Neural cell (in vitro differentiated cells): ENCODE measurements around the gene SPAG8. TPM values are rescaled to one million over a fixed set of nuclear protein-coding genes. Genes with fewer than 3 reads are reported as not detected.

Experiments used
- H2AFZ ChIP-seq: fragments of 200-600, 300-800 bp; sonication (generic), shearing (Covaris generic); 2 replicates; pipeline ENCODE4 v1.6.0; 2014; ENCODE audit warnings: low read depth, mild to moderate bottlenecking, antibody characterized with exemption, low read length, moderate library complexity
- H3F3A ChIP-seq: fragments of 200-600 bp; shearing (Covaris generic); 2 replicates; pipeline ENCODE4 v1.6.1; 2016; ENCODE audit warnings: mild to moderate bottlenecking, moderate library complexity, mixed read lengths, antibody characterized with exemption, low read length; ENCODE audit not compliant: insufficient read depth, poor library complexity, severe bottlenecking
- H3K27ac ChIP-seq: fragments of 200-600, 300-800 bp; sonication (generic), shearing (Covaris generic); 2 replicates; pipeline ENCODE4 v1.5.1; 2014; ENCODE audit warnings: mild to moderate bottlenecking, low read length, moderate library complexity
- H3K27me3 ChIP-seq: fragments of 300-800, 200-600 bp; sonication (generic), shearing (Covaris generic); 2 replicates; pipeline ENCODE4 v1.6.0; 2014; ENCODE audit warnings: mild to moderate bottlenecking, low read depth, low read length, moderate library complexity; ENCODE audit not compliant: insufficient read depth
- H3K36me3 ChIP-seq: fragments of 300-800, 200-600 bp; sonication (generic), shearing (Covaris generic); 2 replicates; pipeline ENCODE4 v1.5.1; 2014; ENCODE audit warnings: mild to moderate bottlenecking, antibody characterized with exemption, low read length, moderate library complexity; ENCODE audit not compliant: insufficient read depth
- H3K4me2 ChIP-seq: fragments of 300-800, 200-600 bp; sonication (generic), shearing (Covaris generic); 2 replicates; pipeline ENCODE4 v1.6.0; 2014; ENCODE audit warnings: mild to moderate bottlenecking, low read length
- H3K4me3 ChIP-seq: fragments of 300-800, 200-600 bp; sonication (generic), shearing (Covaris generic); 2 replicates; pipeline ENCODE4 v1.5.1; 2014; ENCODE audit warnings: mild to moderate bottlenecking, low read length, moderate library complexity
- H3K79me2 ChIP-seq: fragments of 200-600 bp; shearing (Covaris generic); replicated peaks from 2 replicates; pipeline ENCODE4 v1.6.0; 2014; ENCODE audit warnings: mild to moderate bottlenecking, low read length, moderate library complexity; ENCODE audit not compliant: insufficient read depth
- H3K9ac ChIP-seq: fragments of 300-800, 200-600 bp; sonication (generic), shearing (Covaris generic); 2 replicates; pipeline ENCODE4 v1.6.1; 2016; ENCODE audit warnings: mild to moderate bottlenecking, low read length, mixed read lengths
- H3K9me2 ChIP-seq: fragments of 200-600 bp; shearing (Covaris generic); 2 replicates; pipeline ENCODE4 v1.6.1; 2016; ENCODE audit warnings: mild to moderate bottlenecking, low read length, mixed read lengths; ENCODE audit not compliant: insufficient read depth
- H3K9me3 ChIP-seq: fragments of 200-600, 300-800 bp; sonication (generic), shearing (Covaris generic); 2 replicates; pipeline ENCODE4 v1.6.1; 2016; ENCODE audit warnings: mild to moderate bottlenecking, mixed run types, low read length, moderate library complexity, mixed read lengths
- H4K20me1 ChIP-seq: fragments of 200-600 bp; shearing (Covaris generic); 2 replicates; pipeline ENCODE4 v1.6.1; 2016; ENCODE audit warnings: mild to moderate bottlenecking, mixed run types; ENCODE audit not compliant: insufficient read depth
- CTCF ChIP-seq: fragments of 450-650 bp; IDR thresholded peaks from 2 replicates; pipeline ENCODE4 v1.5.1; 2014; ENCODE audit warnings: antibody characterized with exemption, mild to moderate bottlenecking, moderate library complexity; ENCODE audit not compliant: poor library complexity, severe bottlenecking
- EP300 ChIP-seq: fragments of 450-650 bp; conservative IDR thresholded peaks from 2 replicates; pipeline ENCODE4 v1.6.1; 2014; ENCODE audit warnings: antibody characterized with exemption, mild to moderate bottlenecking, moderate library complexity; ENCODE audit not compliant: poor library complexity, severe bottlenecking
- EZH2 ChIP-seq: fragments of 200-600, 300-800 bp; shearing (Covaris generic), sonication (generic); IDR thresholded peaks from 2 replicates; pipeline ENCODE4 v1.6.1; 2014; ENCODE audit warnings: antibody characterized with exemption, low read length, borderline replicate concordance, mild to moderate bottlenecking; ENCODE audit not compliant: insufficient read depth, poor library complexity, severe bottlenecking
- MXI1 ChIP-seq: fragments of 450-650 bp; conservative IDR thresholded peaks from 2 replicates; pipeline ENCODE4 v1.6.1; 2014; ENCODE audit warnings: antibody characterized with exemption, mild to moderate bottlenecking; ENCODE audit not compliant: poor library complexity, severe bottlenecking
- POLR2AphosphoS5 ChIP-seq: IDR thresholded peaks from 2 replicates; pipeline ENCODE4 v1.6.1; 2012
- RAD21 ChIP-seq: fragments of 450-650 bp; conservative IDR thresholded peaks from 2 replicates; pipeline ENCODE4 v1.6.1; 2014; ENCODE audit warnings: antibody characterized with exemption, mild to moderate bottlenecking, moderate library complexity
- SMC3 ChIP-seq: fragments of 450-650 bp; conservative IDR thresholded peaks from 2 replicates; pipeline ENCODE4 v1.6.1; 2014; ENCODE audit warnings: antibody characterized with exemption, mild to moderate bottlenecking, moderate library complexity; ENCODE audit not compliant: poor library complexity
- TAF1 ChIP-seq: IDR thresholded peaks from 2 replicates; pipeline ENCODE4 v1.6.1; 2012; ENCODE audit warnings: low read depth
- polyA plus RNA-seq: library from polyadenylated mRNA; depleted of rRNA; stranded (reverse); fragments of >200 nt; gene quantifications from 2 replicates; pipeline ENCODE4 v1.2.3, GENCODE V29; 2014
- TF ChIP-seq, protein P1 (sequence below): IDR thresholded peaks from 2 replicates; pipeline ENCODE4 v1.6.1; 2012; ENCODE audit warnings: borderline replicate concordance

Gene SPAG8
- polyA plus RNA-seq, 1 donor from 2014 or later: 2.9 TPM

DNA sequence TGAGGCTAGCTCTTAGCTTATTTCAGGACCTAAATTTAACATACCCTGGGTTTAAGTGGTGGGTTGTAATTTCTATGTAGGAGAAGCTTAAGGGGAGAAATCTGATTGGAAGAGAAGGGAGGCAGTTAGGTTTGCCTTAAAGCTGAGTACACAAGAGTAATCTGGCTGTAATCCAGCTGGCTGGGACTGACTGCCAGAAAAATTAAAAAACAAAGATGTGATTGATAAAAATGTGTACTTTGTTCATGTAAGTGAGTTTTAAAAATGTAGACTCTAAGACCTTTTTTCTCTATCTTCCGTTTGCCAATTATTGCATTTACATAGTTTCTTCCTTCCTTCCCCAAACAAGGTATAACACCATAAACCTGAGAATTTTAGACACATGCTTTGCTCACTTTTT lies 40.5 kb downstream of the SPAG8 start:
- H2AFZ ChIP-seq: no peak overlapping the region
- no peaks in the 10 kb centered on the region for H3K36me3 ChIP-seq
- H4K20me1 ChIP-seq: no peaks in the 10 kb centered on the region
- TF ChIP-seq CTCF (no peak), POLR2AphosphoS5 (no peak), EZH2 (no peak), RAD21 (no peak), EP300 (no peak), TAF1 (no peak), MXI1 (no peak), SMC3 (no peak)
- TF ChIP-seq, protein P1, sequence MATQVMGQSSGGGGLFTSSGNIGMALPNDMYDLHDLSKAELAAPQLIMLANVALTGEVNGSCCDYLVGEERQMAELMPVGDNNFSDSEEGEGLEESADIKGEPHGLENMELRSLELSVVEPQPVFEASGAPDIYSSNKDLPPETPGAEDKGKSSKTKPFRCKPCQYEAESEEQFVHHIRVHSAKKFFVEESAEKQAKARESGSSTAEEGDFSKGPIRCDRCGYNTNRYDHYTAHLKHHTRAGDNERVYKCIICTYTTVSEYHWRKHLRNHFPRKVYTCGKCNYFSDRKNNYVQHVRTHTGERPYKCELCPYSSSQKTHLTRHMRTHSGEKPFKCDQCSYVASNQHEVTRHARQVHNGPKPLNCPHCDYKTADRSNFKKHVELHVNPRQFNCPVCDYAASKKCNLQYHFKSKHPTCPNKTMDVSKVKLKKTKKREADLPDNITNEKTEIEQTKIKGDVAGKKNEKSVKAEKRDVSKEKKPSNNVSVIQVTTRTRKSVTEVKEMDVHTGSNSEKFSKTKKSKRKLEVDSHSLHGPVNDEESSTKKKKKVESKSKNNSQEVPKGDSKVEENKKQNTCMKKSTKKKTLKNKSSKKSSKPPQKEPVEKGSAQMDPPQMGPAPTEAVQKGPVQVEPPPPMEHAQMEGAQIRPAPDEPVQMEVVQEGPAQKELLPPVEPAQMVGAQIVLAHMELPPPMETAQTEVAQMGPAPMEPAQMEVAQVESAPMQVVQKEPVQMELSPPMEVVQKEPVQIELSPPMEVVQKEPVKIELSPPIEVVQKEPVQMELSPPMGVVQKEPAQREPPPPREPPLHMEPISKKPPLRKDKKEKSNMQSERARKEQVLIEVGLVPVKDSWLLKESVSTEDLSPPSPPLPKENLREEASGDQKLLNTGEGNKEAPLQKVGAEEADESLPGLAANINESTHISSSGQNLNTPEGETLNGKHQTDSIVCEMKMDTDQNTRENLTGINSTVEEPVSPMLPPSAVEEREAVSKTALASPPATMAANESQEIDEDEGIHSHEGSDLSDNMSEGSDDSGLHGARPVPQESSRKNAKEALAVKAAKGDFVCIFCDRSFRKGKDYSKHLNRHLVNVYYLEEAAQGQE: no peak
- no peaks in the 10 kb centered on the region for H3K27me3 ChIP-seq
- no peak overlapping the region for H3K27ac ChIP-seq
- no peak overlapping the region for H3K4me3 ChIP-seq
- peaks cover 3% of the 10 kb centered on the region for H3K79me2 ChIP-seq
- no peaks in the 10 kb centered on the region for H3K9me3 ChIP-seq
- no peaks in the 10 kb centered on the region for H3F3A ChIP-seq
- H3K9me2 ChIP-seq: no peaks in the 10 kb centered on the region
- no peak overlapping the region for H3K4me2 ChIP-seq
- no peak overlapping the region for H3K9ac ChIP-seq

DNA sequence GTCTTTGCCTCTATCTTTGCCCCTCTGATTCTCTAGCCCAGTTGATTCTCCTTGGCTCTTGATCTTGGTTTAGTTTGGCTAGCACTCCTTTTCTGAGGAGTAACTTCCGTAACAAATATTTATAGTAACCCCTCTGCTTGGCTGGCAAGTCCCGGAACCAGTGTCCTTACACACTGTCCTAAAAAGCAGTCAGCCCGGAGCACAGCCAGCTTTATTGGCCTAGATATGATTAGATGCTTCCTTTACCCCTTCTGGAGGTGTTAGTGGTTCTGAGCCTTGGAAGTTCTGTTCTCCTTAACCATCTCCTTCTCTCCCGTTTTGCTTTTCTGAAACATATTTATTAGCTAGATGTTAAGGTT lies 41.0 kb downstream of the SPAG8 start:
- Histone ChIP-seq H3K27me3 (no peaks in the 10 kb centered on the region), H4K20me1 (no peaks in the 10 kb centered on the region), H3K4me3 (no peak overlapping the region), H3K27ac (no peak overlapping the region), H3K9me2 (no peaks in the 10 kb centered on the region), H3K9ac (no peak overlapping the region), H3F3A (no peaks in the 10 kb centered on the region), H3K9me3 (no peaks in the 10 kb centered on the region), H3K79me2 (peaks cover 3% of the 10 kb centered on the region), H3K36me3 (no peaks in the 10 kb centered on the region), H2AFZ (no peak overlapping the region), H3K4me2 (no peak overlapping the region)
- no peak for TF ChIP-seq CTCF
